Gastrocnemius medialis (tissue), 4 donors: Measurements from ENCODE around the gene ZCCHC24.

ENCODE experiments used
- POLR2A ChIP-seq, 2 donors: fragments of 450-650 bp; IDR thresholded peaks; one replicate each; pipeline ENCODE4 v1.6.1; 2017; ENCODE audit warnings: antibody characterized with exemption in 2 of 2, mild to moderate bottlenecking in 2 of 2, moderate library complexity in 2 of 2
- TF ChIP-seq, protein P1 (sequence below), 5 experiments: fragments of 450-650 bp in 3 of 5; fragments of 200-600 bp in 2 of 5; sonication (generic) in 2 of 5; IDR thresholded peaks in 4 of 5; conservative IDR thresholded peaks in 1 of 5; 1 replicate in 4 of 5; 2 replicates in 1 of 5; pipeline ENCODE4 v1.5.1; 2016 to 2019; ENCODE audit warnings: antibody characterized with exemption in 5 of 5, mild to moderate bottlenecking in 3 of 5, moderate library complexity in 3 of 5

DNA sequence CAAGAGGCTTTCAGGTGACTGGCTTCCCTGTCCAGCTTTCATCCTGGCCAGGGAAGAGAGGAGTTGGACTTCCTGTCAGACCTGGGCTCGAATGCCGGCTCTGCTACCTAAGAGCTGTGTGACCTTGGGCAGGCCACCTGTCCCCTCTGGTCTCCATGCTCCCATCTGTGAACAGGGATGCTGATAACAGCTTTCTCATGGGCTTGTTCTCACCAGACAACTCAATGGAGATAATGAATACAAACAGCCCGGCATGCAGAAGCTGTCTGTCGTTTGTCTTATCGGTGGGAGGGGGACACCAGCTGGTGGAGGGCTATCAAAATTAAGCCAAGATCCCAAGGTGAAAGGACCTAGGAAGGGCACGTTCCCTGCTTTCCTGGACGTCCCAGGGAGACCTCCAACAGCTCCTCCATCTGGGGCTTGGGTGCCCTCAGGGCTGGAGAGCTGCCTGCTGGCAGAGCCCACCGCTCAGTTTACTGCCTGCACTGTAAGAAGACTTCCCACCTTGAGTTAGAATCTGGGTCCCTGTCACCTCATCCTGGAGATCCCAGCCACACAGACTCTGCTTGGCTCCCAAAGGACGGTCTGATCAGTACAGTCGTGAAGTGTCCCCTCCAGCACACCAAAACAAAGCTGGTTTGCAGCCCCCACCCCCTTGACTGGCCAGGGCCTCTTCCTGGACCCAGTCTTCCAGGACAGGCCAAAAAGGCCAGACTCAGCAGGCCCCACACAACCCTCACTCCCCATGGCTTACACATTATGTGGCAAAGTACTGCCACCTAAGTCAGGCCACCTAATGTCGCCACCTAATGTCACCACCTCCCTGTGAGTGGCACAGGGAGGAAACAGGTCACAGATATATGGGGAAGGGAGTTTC is 57.2 kb downstream of the ZCCHC24 start:
- no peak for TF ChIP-seq POLR2A (IDR thresholded peaks at IDR 0.05)
- TF ChIP-seq, protein P1, sequence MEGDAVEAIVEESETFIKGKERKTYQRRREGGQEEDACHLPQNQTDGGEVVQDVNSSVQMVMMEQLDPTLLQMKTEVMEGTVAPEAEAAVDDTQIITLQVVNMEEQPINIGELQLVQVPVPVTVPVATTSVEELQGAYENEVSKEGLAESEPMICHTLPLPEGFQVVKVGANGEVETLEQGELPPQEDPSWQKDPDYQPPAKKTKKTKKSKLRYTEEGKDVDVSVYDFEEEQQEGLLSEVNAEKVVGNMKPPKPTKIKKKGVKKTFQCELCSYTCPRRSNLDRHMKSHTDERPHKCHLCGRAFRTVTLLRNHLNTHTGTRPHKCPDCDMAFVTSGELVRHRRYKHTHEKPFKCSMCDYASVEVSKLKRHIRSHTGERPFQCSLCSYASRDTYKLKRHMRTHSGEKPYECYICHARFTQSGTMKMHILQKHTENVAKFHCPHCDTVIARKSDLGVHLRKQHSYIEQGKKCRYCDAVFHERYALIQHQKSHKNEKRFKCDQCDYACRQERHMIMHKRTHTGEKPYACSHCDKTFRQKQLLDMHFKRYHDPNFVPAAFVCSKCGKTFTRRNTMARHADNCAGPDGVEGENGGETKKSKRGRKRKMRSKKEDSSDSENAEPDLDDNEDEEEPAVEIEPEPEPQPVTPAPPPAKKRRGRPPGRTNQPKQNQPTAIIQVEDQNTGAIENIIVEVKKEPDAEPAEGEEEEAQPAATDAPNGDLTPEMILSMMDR (IDR thresholded peaks at IDR 0.05 in 4 of 5, conservative IDR thresholded peaks at IDR 0.05 in 1 of 5): no peak
